ENCODE results near the gene KAZN. TPM values are rescaled to one million over a fixed set of nuclear protein-coding genes. Genes with fewer than 3 reads are reported as not detected.

KAZN gene
- polyA plus RNA-seq, 1 of the 3 experiments (the other 2 are of a cell fraction), result 6.8 TPM

- no peak for TF ChIP-seq USF1 (IDR thresholded peaks at IDR 0.05; ENCODE audit: borderline replicate concordance, low read depth)
- no peak for TF ChIP-seq RXRA (IDR thresholded peaks at IDR 0.05; ENCODE audit: borderline replicate concordance, low read depth)
- TF ChIP-seq NRF1 (IDR thresholded peaks at IDR 0.05; ENCODE audit: low read depth, low read length), result no peak
- TF ChIP-seq USF2 (IDR thresholded peaks at IDR 0.05; ENCODE audit: borderline replicate concordance, low read depth, low read length), result no peak
- no peak for TF ChIP-seq FOXJ3 (CRISPR knock-in tag; IDR thresholded peaks at IDR 0.05)
- no peak for TF ChIP-seq JUND (IDR thresholded peaks at IDR 0.05)
Measured at GRCh38 chr1:14677292-14677971, 78.9 kb downstream of the KAZN start (continued).

GRCh38 chr1:14678011-14678638, 79.6 kb downstream of the KAZN start:
- H3K79me2 ChIP-seq (ENCODE audit: insufficient read depth), result no peaks in the 10 kb centered on the region
- no peak overlapping the region for H3K9ac ChIP-seq
- no peak for TF ChIP-seq ELF1 (IDR thresholded peaks at IDR 0.05)
- TF ChIP-seq FOSL2 (IDR thresholded peaks at IDR 0.05; ENCODE audit: borderline replicate concordance, low read depth), result no peak
- no peak for TF ChIP-seq YY1 (IDR thresholded peaks at IDR 0.05; ENCODE audit: low read depth)
- TF ChIP-seq USF2 (IDR thresholded peaks at IDR 0.05; ENCODE audit: borderline replicate concordance, low read depth, low read length), result no peak
- TF ChIP-seq USF1 (IDR thresholded peaks at IDR 0.05; ENCODE audit: borderline replicate concordance, low read depth), result no peak
- no peak for TF ChIP-seq GATA2 (CRISPR knock-in tag; IDR thresholded peaks at IDR 0.05)
- no peak for TF ChIP-seq REST (IDR thresholded peaks at IDR 0.05; ENCODE audit: low read depth, low read length)
- TF ChIP-seq SMC3 (IDR thresholded peaks at IDR 0.05; ENCODE audit: low read depth, low read length), result no peak
- no peak for TF ChIP-seq NFIC (IDR thresholded peaks at IDR 0.05; ENCODE audit: borderline replicate concordance)
- no peak for TF ChIP-seq TCF12 (IDR thresholded peaks at IDR 0.05)
- no peak for TF ChIP-seq EP300 (IDR thresholded peaks at IDR 0.05; ENCODE audit: borderline replicate concordance in 1 of 2, low read depth in 1 of 2, low read length in 1 of 2)
- no peak for TF ChIP-seq FOXM1 (IDR thresholded peaks at IDR 0.05; ENCODE audit: low read depth)
- no peak for TF ChIP-seq GABPA (IDR thresholded peaks at IDR 0.05; ENCODE audit: low read depth)
- no peak for TF ChIP-seq RCOR1 (IDR thresholded peaks at IDR 0.05; ENCODE audit: low read length)
- no peak for TF ChIP-seq MAX (IDR thresholded peaks at IDR 0.05; ENCODE audit: low read depth)
- no peak for TF ChIP-seq FOXJ3 (CRISPR knock-in tag; IDR thresholded peaks at IDR 0.05)
- no peak for TF ChIP-seq TAF1 (IDR thresholded peaks at IDR 0.05; ENCODE audit: borderline replicate concordance, low read depth, low read length)
- no peaks in the 10 kb centered on the region for H3F3A ChIP-seq (replicated peaks; ENCODE audit: insufficient read depth)
- no peaks in the 10 kb centered on the region for H3K9me2 ChIP-seq
- H3K4me1 ChIP-seq (ENCODE audit: control insufficient read depth in 1 of 2, insufficient read depth in 2 of 2, low read depth in 1 of 2, low read length in 1 of 2), result peaks cover 0 to 5% of the 10 kb centered on the region in 2 experiments; a peak in 1 of 4 replicates
- ChIA-PET POLR2A (no interaction called here), CTCF (no interaction called here)
- WGBS (ENCODE audit: low lambda C conversion rate), result 50% methylated on average over 13 of the region's 13 CpGs
- no peaks in the 10 kb centered on the region for H4K20me1 ChIP-seq (ENCODE audit: insufficient read depth)
- H3K27ac ChIP-seq (ENCODE audit: low read depth in 2 of 2, low read length in 1 of 2), result no peak overlapping the region
- no peaks in the 10 kb centered on the region for H3K9me3 ChIP-seq
- no peaks in the 10 kb centered on the region for H3K36me3 ChIP-seq (replicated peaks in 1 of 2; ENCODE audit: control insufficient read depth in 1 of 2, insufficient read depth in 2 of 2, low read length in 1 of 2)
- H3K4me3 ChIP-seq (ENCODE audit: low read depth in 2 of 2, low read length in 1 of 2), result no peak overlapping the region
- H2AFZ ChIP-seq (ENCODE audit: low read depth), result no peak overlapping the region
- no peaks in the 10 kb centered on the region for H3K27me3 ChIP-seq (ENCODE audit: insufficient read depth)
- H3K4me2 ChIP-seq, result no peak overlapping the region
- no peak for DNase-seq
